22Rv1 (cell line): ENCODE data around the gene PLEKHA5.
"Not testable (repeated sequence)": the region's sequence is repeated elsewhere in the genome, so short reads cannot be mapped to it uniquely, and the experiment has no call there.

Experiments
- CTCF ChIP-seq: fragments of 450-650 bp; IDR thresholded peaks from 2 replicates; pipeline ENCODE4 v1.5.1; 2017; ENCODE audit warnings: mild to moderate bottlenecking
- ZFX ChIP-seq: fragments of 450-650 bp; IDR thresholded peaks from 2 replicates; pipeline ENCODE4 v1.6.1; 2017; ENCODE audit warnings: antibody characterized with exemption, borderline replicate concordance

GRCh38 chr12:19092482-19092881 is 37.1 kb upstream of the PLEKHA5 start:
- TF ChIP-seq CTCF, ZFX: not testable (repeated sequence)
